AG04450 (cell line): ENCODE results near the gene ITPRID2. TPM values are rescaled to one million over a fixed set of nuclear protein-coding genes. Genes with fewer than 3 reads are reported as not detected.

Experiments used
- CTCF ChIA-PET: fragments of 300-600, 350-600 bp; formaldehyde crosslinking; extraction: SDS; loops from one replicate; lab custom pipeline; 2022; ENCODE audit warnings: antibody characterized with exemption, inconsistent platforms; lab: Charles Lee
- POLR2A ChIA-PET: fragments of 350-600 bp; formaldehyde crosslinking; extraction: SDS; loops from one replicate; lab custom pipeline; 2021; ENCODE audit warnings: antibody characterized with exemption, inconsistent platforms; lab: Yijun Ruan, JAX
- DNase-seq: peaks from one replicate; pipeline ENCODE4 v3.0.0-alpha.2; 2011; ENCODE audit warnings: low read depth, low spot score
- H3K27ac ChIP-seq: one replicate; pipeline ENCODE4 v1.5.1; 2012; ENCODE audit warnings: low read depth, low read length, control low read depth
- H3K27me3 ChIP-seq: one replicate; pipeline ENCODE4 v1.6.0; 2012; ENCODE audit warnings: low read length; ENCODE audit not compliant: control insufficient read depth, insufficient read depth
- H3K4me3 ChIP-seq: 2 replicates; pipeline ENCODE4 v1.5.1; 2011; ENCODE audit warnings: mild to moderate bottlenecking, low read depth, low read length, control low read depth
- H3K9me3 ChIP-seq: 2 replicates; pipeline ENCODE4 v1.5.1; 2012; ENCODE audit warnings: low read length; ENCODE audit not compliant: control insufficient read depth, insufficient read depth
- polyA plus RNA-seq: library from polyadenylated mRNA; depleted of rRNA; stranded (reverse); fragments of >200 nt; gene quantifications from 2 replicates; pipeline ENCODE4 v1.2.3, GENCODE V29; 2011
- TF ChIP-seq, protein P1 (sequence below): IDR thresholded peaks from 2 replicates; pipeline ENCODE4 v1.5.1; 2011; ENCODE audit warnings: low read depth, low read length, control low read depth, inconsistent platforms

Gene ITPRID2
- polyA plus RNA-seq, 1 experiment: 110 TPM

DNA sequence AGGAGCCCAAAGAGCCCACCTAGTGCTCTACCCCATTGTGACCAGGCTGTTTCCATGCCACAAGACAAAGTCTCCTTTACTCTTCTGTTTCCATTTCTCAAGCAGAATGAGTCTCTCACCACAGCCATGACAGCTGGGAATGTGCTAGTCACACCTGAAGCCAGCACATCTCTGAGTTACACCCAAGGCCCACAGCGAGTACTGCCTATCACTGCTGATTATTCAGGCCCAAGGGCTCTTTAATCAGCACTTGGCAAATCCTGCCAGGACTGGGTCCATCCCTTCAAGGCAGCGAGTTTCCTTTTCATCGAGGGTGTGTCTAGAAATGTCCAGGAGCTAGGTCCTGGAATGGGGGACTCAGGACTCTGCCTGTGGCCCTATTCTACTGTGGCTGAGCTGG, 79.5 kb downstream of the ITPRID2 start:
- Histone ChIP-seq H3K27me3 (no peaks in the 10 kb centered on the region), H3K27ac (no peak overlapping the region), H3K9me3 (no peaks in the 10 kb centered on the region; the same call in 1 of the 2 replicates), H3K4me3 (no peak overlapping the region)
- no peak for DNase-seq
- ChIA-PET POLR2A (no interaction called here), CTCF (interaction anchor here (1.3 kb wide), 1 partner anchor 16 kb away, joined by 5 read pairs; no protein-coding TSS in a partner anchor)
- TF ChIP-seq, protein P1, sequence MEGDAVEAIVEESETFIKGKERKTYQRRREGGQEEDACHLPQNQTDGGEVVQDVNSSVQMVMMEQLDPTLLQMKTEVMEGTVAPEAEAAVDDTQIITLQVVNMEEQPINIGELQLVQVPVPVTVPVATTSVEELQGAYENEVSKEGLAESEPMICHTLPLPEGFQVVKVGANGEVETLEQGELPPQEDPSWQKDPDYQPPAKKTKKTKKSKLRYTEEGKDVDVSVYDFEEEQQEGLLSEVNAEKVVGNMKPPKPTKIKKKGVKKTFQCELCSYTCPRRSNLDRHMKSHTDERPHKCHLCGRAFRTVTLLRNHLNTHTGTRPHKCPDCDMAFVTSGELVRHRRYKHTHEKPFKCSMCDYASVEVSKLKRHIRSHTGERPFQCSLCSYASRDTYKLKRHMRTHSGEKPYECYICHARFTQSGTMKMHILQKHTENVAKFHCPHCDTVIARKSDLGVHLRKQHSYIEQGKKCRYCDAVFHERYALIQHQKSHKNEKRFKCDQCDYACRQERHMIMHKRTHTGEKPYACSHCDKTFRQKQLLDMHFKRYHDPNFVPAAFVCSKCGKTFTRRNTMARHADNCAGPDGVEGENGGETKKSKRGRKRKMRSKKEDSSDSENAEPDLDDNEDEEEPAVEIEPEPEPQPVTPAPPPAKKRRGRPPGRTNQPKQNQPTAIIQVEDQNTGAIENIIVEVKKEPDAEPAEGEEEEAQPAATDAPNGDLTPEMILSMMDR: no peak

DNA sequence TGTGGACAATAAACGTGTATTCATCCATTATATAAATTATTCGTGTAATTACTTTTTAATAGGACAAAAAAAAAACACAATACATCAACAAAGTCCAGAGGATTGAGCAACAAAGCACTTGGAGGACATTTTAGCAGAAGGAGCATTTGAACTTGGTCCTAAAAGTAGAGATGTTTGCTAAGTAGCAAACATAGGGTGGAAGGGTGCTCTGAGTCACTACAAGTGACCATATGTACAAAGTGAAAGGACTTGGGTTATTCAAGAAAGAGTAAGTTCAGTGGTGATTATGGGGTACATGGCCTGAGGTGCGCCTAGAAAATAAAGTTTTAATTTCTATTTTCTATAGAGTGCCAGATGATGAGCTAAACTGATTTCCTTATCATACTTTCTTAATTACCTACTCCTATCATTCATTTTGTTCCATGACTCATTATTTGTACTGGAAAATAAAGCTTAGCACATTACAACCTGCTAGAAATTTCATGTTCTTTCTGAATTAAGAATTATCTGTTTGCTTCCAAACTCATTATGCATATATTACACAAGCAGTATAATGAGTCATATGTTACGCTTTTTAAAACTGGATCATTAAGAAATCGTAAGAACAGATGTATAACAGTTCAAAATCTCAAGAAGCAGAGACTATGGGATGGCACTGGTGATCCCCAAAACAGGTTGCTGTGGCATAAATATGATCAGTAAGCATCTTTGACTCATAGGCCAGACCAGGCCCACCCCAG, 81.1 kb downstream of the ITPRID2 start:
- POLR2A ChIA-PET: no interaction called here
- no peak for DNase-seq
- Histone ChIP-seq H3K9me3 (no peaks in the 10 kb centered on the region; the same call in 1 of the 2 replicates), H3K27me3 (no peaks in the 10 kb centered on the region), H3K4me3 (no peak overlapping the region), H3K27ac (no peak overlapping the region)
- TF ChIP-seq, protein P1: no peak
- CTCF ChIA-PET: interaction anchor here (1.1 kb wide), 1 partner anchor 19 kb away, joined by 3 read pairs; no protein-coding TSS in a partner anchor

DNA sequence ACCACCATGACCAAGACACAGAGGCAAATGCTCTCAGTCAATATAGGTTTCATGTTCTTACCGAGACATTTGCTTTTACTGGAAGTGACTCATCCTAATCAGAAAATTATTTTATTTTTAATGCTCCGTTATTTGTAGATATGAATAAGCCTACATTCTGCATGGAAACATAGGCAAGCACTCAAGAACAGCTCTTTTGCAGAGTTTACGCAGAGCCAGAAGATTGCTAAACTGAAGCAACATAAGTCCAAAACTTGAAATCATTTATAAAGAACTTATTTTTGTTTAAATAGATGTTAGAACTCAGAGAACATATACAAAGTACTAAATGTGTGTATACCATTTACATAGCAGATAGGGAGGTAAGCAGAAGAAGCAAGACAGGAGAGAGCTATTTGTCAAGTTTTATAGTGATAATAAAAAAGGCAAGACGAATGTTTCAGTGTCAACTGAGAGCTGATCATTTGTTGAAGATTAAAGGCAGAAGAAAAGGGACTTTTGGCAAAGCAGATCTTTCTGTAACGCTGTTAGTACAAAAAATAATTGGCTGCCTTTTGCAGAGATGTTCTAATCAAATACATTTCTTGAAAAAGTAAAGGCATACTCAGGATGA, 81.7 kb downstream of the ITPRID2 start:
- H3K4me3 ChIP-seq: no peak overlapping the region
- no peaks in the 10 kb centered on the region; the same call in 1 of the 2 replicates for H3K9me3 ChIP-seq
- DNase-seq: no peak
- ChIA-PET CTCF (interaction anchor here (1.1 kb wide), 1 partner anchor 20 kb away, joined by 3 read pairs; no protein-coding TSS in a partner anchor), POLR2A (no interaction called here)
- TF ChIP-seq, protein P1: no peak
- no peaks in the 10 kb centered on the region for H3K27me3 ChIP-seq
- H3K27ac ChIP-seq: no peak overlapping the region

DNA sequence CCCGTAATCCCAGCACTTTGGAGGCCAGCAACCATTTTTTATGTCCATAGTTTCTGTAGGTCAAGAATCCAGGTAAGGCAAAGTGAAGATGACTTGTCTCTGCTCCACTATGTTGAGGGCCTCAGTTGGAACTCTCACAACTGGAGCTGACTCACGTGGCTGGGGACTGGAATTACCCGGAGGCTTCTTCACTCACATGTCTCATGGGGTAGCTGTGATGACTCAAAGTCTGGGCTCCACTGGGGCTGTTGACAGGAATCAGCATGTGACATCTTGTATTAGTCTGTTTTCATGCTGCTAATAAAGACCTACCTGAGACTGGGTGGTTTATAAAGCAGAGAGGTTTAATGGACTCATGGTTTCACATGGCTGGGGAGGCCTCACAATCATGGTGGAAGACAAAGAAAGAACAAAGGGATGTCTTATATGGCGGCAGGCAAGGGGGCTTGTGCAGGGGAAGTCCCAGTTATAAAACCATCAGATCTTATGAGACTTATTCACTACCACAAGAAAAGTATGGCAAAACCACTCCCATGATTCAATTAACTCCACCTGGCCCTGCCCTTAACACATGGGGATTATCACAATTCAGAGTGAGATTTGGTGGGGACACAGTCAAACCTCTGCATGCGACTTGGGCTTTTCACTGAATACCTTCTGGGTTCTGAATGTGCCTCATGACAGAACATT, 86.3 kb downstream of the ITPRID2 start:
- Histone ChIP-seq H3K27ac (no peak overlapping the region), H3K9me3 (no peaks in the 10 kb centered on the region), H3K27me3 (no peaks in the 10 kb centered on the region), H3K4me3 (no peak overlapping the region)
- TF ChIP-seq, protein P1: no peak
- ChIA-PET CTCF (no interaction called here), POLR2A (interaction anchor here (0.6 kb wide), 1 partner anchor 1868 kb away, joined by 5 read pairs; no protein-coding TSS in a partner anchor)
- no peak for DNase-seq
